Measurements from ENCODE around the gene RB1.

DNA sequence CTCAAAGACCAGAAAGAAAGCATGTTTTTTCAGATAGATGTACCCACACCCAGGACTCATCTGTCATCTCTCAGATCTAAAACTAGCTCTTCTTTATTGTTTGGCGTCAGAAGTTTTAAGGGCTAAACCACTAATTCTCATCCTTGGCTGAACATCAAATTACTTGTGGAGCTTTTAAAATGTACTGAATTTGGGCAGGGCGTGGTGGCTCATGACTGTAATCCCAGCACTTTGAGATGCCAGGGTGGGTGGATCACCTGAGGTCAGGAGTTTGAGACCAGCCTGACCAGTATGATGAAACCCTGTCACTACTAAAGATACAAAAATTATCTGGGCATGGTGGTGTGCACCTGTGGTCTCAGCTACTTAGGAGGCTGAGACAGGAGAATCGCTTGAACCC, 181.9 kb downstream of the RB1 start:
- TF ChIP-seq, protein P1, sequence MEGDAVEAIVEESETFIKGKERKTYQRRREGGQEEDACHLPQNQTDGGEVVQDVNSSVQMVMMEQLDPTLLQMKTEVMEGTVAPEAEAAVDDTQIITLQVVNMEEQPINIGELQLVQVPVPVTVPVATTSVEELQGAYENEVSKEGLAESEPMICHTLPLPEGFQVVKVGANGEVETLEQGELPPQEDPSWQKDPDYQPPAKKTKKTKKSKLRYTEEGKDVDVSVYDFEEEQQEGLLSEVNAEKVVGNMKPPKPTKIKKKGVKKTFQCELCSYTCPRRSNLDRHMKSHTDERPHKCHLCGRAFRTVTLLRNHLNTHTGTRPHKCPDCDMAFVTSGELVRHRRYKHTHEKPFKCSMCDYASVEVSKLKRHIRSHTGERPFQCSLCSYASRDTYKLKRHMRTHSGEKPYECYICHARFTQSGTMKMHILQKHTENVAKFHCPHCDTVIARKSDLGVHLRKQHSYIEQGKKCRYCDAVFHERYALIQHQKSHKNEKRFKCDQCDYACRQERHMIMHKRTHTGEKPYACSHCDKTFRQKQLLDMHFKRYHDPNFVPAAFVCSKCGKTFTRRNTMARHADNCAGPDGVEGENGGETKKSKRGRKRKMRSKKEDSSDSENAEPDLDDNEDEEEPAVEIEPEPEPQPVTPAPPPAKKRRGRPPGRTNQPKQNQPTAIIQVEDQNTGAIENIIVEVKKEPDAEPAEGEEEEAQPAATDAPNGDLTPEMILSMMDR (IDR thresholded peaks at IDR 0.05), result no peak
- TF ChIP-seq POLR2A (IDR thresholded peaks at IDR 0.05), result no peak
